GM19438 (cell line): ENCODE data around the gene CTCF.

Source experiments
- ATAC-seq: cut with Tn5 transposase; IDR thresholded peaks from one replicate; pipeline ENCODE4 v1.9.1; 2021; ENCODE audit warnings: low read depth; ENCODE audit not compliant: unreplicated experiment

Gene CTCF

DNA sequence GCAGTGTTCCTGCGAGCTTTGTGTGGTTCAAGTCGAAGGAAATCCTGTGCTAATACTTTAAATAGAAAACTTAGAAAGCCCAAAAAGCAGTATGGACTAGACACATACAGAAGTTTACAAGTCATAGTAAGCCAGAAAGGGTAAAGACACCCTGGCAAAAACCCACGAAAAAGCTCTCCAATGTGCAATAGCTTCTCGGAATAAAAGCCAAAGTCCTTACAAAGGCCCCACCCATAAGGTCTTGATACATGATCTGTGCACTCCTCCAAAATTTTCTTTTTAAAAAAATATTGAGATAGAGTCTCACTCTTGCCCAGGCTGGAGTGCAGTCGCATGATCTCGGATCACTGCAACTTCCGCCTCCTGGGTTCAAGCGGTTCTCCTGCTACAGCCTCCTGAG is 114.6 kb downstream of the CTCF start:
- no peak for ATAC-seq

- ATAC-seq: no peak
Measured at GRCh38 chr16:67677712-67678111, 115.4 kb downstream of the CTCF start.

DNA sequence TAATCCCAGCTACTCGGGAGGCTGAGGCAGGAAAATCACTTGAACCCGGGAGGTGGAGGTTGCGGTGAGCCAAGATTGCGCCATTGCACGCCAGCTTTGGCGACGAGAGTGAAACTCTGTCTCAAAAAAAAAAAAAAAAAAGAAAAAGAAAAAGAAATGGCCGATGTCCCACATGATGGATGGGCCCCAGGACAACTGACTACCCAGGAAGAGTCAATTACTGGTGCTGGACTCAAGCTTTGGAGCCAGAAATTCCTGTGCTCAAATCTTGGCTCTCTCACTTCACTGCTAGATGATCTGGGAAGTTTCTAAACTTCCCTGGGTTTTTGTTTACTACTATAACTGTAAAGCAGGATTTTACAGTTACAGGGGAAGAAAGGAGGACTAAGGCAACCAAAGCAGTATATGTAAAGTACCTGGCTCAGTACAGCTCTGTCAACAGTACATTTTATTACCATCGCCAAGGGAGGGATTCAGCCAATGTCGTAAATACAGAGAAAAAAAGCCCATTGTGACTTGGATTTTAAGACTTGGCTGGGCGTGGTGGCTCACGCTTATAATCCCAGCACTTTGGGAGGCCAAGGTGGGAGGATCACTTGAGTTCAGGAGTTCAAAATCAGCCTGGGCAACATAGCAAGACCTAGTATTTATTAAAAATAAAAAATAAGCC is 116.2 kb downstream of the CTCF start:
- no peak for ATAC-seq

DNA sequence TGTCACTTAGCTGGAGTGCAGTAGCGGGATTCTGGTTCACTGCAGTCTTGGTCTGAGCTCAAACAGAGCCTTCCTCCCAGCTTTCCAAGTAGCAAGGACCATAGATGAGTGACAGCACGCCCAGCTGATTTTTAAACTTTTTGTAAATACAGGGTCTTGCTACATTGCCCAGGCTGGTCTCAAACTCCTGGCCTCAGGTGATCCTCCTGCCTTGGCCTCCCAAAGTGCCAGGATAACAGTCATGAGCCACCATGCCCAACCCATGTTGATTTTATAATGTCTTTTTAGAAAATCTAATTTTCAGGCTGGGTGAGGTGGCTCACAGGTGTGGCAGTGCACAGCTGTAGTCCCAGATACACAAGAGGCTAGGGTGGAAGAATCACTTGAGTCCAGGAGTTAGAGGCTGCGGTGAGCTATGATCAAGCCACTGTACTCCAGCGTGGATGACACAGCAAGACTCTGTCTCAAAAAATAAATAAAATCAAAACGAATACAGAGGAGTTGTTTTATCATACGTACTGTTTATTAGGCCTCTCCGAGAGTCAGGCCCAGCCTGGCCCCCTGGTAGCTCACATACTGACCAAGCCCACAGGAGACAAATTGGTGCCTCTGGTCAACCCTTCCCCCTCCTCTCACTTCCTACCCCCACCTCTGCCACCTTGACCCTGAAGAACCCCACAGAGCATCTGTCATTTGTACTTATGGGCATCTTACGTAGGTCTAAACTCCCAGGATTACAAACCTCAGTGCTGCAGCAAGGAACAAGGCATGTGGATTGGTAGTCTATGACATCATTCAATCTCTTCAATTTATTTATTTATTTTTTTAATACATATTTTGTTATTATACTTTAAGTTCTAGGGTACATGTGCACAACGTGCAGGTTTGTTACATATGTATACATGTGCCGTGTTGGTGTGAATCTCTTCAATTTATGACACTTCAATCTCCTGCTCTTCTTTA is 117.9 kb downstream of the CTCF start:
- no peak for ATAC-seq

DNA sequence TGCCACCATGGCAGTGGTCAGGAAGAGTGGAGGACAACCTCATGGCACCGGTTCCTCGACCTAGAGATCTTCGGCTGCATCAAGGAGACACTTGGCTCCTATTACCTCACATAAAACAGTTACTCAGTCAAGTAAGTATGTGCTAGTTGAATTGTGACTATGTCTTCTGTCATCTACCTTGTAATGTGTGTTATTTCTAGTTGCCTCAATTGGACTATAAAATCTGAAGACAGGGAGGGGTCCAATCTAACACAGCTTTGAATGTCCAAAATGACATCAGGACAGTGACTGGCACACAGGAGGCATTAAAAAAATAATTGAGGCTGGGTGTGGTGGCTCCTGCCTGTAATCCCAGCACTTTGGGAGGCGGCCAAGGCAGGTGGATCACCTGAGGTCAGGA is 121.4 kb downstream of the CTCF start:
- ATAC-seq: no peak

DNA sequence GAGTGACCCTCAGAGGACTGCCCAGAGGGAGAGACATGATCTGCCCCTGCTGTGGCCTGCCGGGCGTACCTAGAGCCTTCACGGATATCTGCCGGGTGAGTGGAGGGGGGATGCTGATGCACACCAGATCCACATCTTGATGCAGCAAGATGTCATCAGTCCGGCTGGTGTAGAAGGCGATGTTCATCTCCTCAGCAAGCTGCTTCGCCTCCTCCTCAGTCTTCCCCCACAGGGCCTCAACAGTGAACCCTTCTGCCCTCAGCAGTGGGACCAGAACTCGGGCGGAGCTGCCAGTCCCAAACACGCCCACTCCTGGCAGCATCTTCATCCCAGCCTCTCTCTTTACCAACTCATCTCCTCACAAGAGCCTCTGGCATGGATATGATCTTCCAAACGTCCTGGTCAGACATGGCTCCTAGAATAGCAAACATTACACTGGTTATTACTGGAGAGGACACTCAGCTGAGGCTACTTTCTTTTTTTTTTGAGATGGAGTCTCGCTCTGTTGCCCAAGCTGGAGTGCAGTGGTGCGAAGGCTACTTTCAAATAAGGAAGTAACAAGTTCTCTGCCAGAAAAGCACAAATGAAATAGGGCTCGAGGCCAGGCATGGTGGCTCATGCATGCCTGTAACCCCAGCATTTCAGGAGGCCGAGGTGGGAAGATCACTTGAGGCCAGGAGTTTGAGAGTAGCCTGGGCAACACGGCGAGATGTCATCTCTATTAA is 123.2 kb downstream of the CTCF start:
- no peak for ATAC-seq
